ENCODE measurements around the gene ACCSL. TPM values are rescaled to one million over a fixed set of nuclear protein-coding genes. Genes with fewer than 3 reads are reported as not detected.

Gene ACCSL
- total RNA-seq, 2 donors from 2014 or later, result not detected

GRCh38 chr11:44065161-44065661 is 17.4 kb downstream of the ACCSL start:
- H3K9ac ChIP-seq (ENCODE audit: extremely low read depth, low read length, poor library complexity, severe bottlenecking), result peak overlapping the region; percentile 48
- H3K4me1 ChIP-seq (ENCODE audit: control insufficient read depth, insufficient read depth, low read length), result no peaks in the 10 kb centered on the region
- TF ChIP-seq CTCF (conservative IDR thresholded peaks at IDR 0.05), result no peak
- H3K27me3 Mint-ChIP-seq (ENCODE audit: insufficient read depth), result no peaks in the 10 kb centered on the region
- 52 to 56% methylated on average over 3 to 4 of the region's 4 CpGs for WGBS, 2 experiments (ENCODE audit: insufficient coverage in 1 of 2, insufficient read length in 1 of 2)
- peak overlapping the region; percentile 87 for H3K27ac Mint-ChIP-seq
- H3K36me3 ChIP-seq (ENCODE audit: control insufficient read depth, insufficient read depth, low read length), result no peaks in the 10 kb centered on the region
- H3K9me3 Mint-ChIP-seq, result no peaks in the 10 kb centered on the region
- no peaks in the 10 kb centered on the region for H3K27me3 ChIP-seq (ENCODE audit: control insufficient read depth, insufficient read depth, low read length, poor library complexity, severe bottlenecking)
- H3K4me1 Mint-ChIP-seq, result peaks cover 21% of the 10 kb centered on the region
- DNase-seq, result peak; percentile 57
- peaks cover 5% of the 10 kb centered on the region for H3K36me3 Mint-ChIP-seq (ENCODE audit: low read depth)
- H3K27ac ChIP-seq (ENCODE audit: low read depth, low read length), result peak overlapping the region; percentile 66
- peak overlapping the region; percentile 75 for H3K4me3 Mint-ChIP-seq
- no peaks in the 10 kb centered on the region for H3K9me3 ChIP-seq (ENCODE audit: control insufficient read depth, low read length)
- H3K4me3 ChIP-seq (ENCODE audit: low read length), result peak overlapping the region; percentile 42

GRCh38 chr11:44065841-44066731 is 18.3 kb downstream of the ACCSL start, which contains the start of gene ACCS:
Gene ACCS (plus strand): TSS chr11:44066270. CDS start chr11:44067628, 1,358 bp downstream.
- no peaks in the 10 kb centered on the region for H3K9me3 ChIP-seq (ENCODE audit: control insufficient read depth, low read length)
- H3K9ac ChIP-seq (ENCODE audit: extremely low read depth, low read length, poor library complexity, severe bottlenecking), result peak within 1 kb of the TSS; percentile 48
- peak within 1 kb of the TSS; percentile 66 for H3K27ac ChIP-seq (ENCODE audit: low read depth, low read length)
- H3K36me3 ChIP-seq (ENCODE audit: control insufficient read depth, insufficient read depth, low read length), result no peaks in the 10 kb centered on the region
- H3K9me3 Mint-ChIP-seq, result no peaks in the 10 kb centered on the region
- peaks cover 21% of the 10 kb centered on the region for H3K4me1 Mint-ChIP-seq
- peak; percentile 95 for TF ChIP-seq CTCF (conservative IDR thresholded peaks at IDR 0.05)
- peak within 1 kb of the TSS; percentile 76 for H3K4me3 ChIP-seq (ENCODE audit: low read length)
- peaks cover 5% of the 10 kb centered on the region for H3K36me3 Mint-ChIP-seq (ENCODE audit: low read depth)
- no peaks in the 10 kb centered on the region for H3K27me3 Mint-ChIP-seq (ENCODE audit: insufficient read depth)
- DNase-seq, result peak; percentile 98
- H3K4me3 Mint-ChIP-seq, result peak within 1 kb of the TSS; percentile 75
- WGBS, 2 experiments (ENCODE audit: insufficient coverage in 1 of 2, insufficient read length in 1 of 2), result 12% methylated on average over 41 to 70 of the region's 70 CpGs
- H3K27me3 ChIP-seq (ENCODE audit: control insufficient read depth, insufficient read depth, low read length, poor library complexity, severe bottlenecking), result no peaks in the 10 kb centered on the region
- peak within 1 kb of the TSS; percentile 87 for H3K27ac Mint-ChIP-seq
- H3K4me1 ChIP-seq (ENCODE audit: control insufficient read depth, insufficient read depth, low read length), result no peaks in the 10 kb centered on the region

- no peaks in the 10 kb centered on the region for H3K4me1 ChIP-seq (ENCODE audit: control insufficient read depth, insufficient read depth, low read length)
- no peaks in the 10 kb centered on the region for H3K9me3 Mint-ChIP-seq
- H3K27me3 ChIP-seq (ENCODE audit: control insufficient read depth, insufficient read depth, low read length, poor library complexity, severe bottlenecking), result no peaks in the 10 kb centered on the region
- H3K36me3 Mint-ChIP-seq (ENCODE audit: low read depth), result peaks cover 10% of the 10 kb centered on the region
- 80 to 96% methylated on average over 4 to 10 of the region's 10 CpGs for WGBS, 2 experiments (ENCODE audit: insufficient coverage in 1 of 2, insufficient read length in 1 of 2)
- H3K36me3 ChIP-seq (ENCODE audit: control insufficient read depth, insufficient read depth, low read length), result no peaks in the 10 kb centered on the region
- peak overlapping the region; percentile 87 for H3K27ac Mint-ChIP-seq
- peak; percentile 44 for DNase-seq
- no peaks in the 10 kb centered on the region for H3K27me3 Mint-ChIP-seq (ENCODE audit: insufficient read depth)
- H3K4me3 Mint-ChIP-seq, result peak overlapping the region; percentile 75
- no peak overlapping the region for H3K27ac ChIP-seq (ENCODE audit: low read depth, low read length)
- peak overlapping the region; percentile 76 for H3K4me3 ChIP-seq (ENCODE audit: low read length)
- H3K9me3 ChIP-seq (ENCODE audit: control insufficient read depth, low read length), result no peaks in the 10 kb centered on the region
- peaks cover 21% of the 10 kb centered on the region for H3K4me1 Mint-ChIP-seq
- TF ChIP-seq CTCF (conservative IDR thresholded peaks at IDR 0.05), result no peak
- peak overlapping the region; percentile 20 for H3K9ac ChIP-seq (ENCODE audit: extremely low read depth, low read length, poor library complexity, severe bottlenecking)
Observed at GRCh38 chr11:44066732-44067141, 19.0 kb downstream of the ACCSL start.
